RWPE2 (cell line): ENCODE results near the gene PAPPA.

Experiments
- ATAC-seq: fragments of 200-7000 bp; cut with Tn5 transposase; 3 replicates; pipeline ENCODE4 v1.9.1; 2021; ENCODE audit warnings: low read depth
- DNase-seq: peaks from one replicate; pipeline ENCODE4 v3.0.0-alpha.2; 2020; ENCODE audit warnings: low spot score
- H3K27ac ChIP-seq: fragments of 450-650 bp; 2 replicates; pipeline ENCODE4 v1.5.1; 2017; ENCODE audit warnings: mild to moderate bottlenecking; ENCODE audit not compliant: poor library complexity, severe bottlenecking
- H3K27me3 ChIP-seq: fragments of 250-450 bp; sonication (Bioruptor Pico); 2 replicates; pipeline ENCODE4 v1.5.1; 2021; ENCODE audit warnings: mild to moderate bottlenecking, moderate library complexity; ENCODE audit not compliant: insufficient read depth, poor library complexity, severe bottlenecking
- H3K36me3 ChIP-seq: fragments of 250-450 bp; sonication (Bioruptor Pico); 2 replicates; pipeline ENCODE4 v1.5.1; 2020; ENCODE audit warnings: low read depth, mild to moderate bottlenecking, moderate library complexity
- H3K4me1 ChIP-seq: fragments of 250-450 bp; sonication (Bioruptor Pico); 2 replicates; pipeline ENCODE4 v1.5.1; 2021; ENCODE audit warnings: mild to moderate bottlenecking, moderate library complexity; ENCODE audit not compliant: insufficient read depth, poor library complexity, severe bottlenecking
- H3K4me3 ChIP-seq: fragments of 250-450 bp; sonication (Bioruptor Pico); 2 replicates; pipeline ENCODE4 v1.5.1; 2021; ENCODE audit warnings: mild to moderate bottlenecking, moderate library complexity; ENCODE audit not compliant: severe bottlenecking
- H3K9me3 ChIP-seq: fragments of 250-450 bp; sonication (Bioruptor Pico); 2 replicates; pipeline ENCODE4 v1.5.1; 2021; ENCODE audit warnings: mild to moderate bottlenecking, moderate library complexity; ENCODE audit not compliant: severe bottlenecking
- CTCF ChIP-seq: fragments of 450-650 bp; IDR thresholded peaks from one replicate; pipeline ENCODE4 v1.5.1; 2017; ENCODE audit warnings: mild to moderate bottlenecking, moderate library complexity; ENCODE audit not compliant: poor library complexity, severe bottlenecking

The PAPPA gene

GRCh38 chr9:116447934-116448333 is 294.3 kb downstream of the PAPPA start:
- DNase-seq (no peak), ATAC-seq (no peak)
- H3K27me3 ChIP-seq, result no peaks in the 10 kb centered on the region
- H3K4me3 ChIP-seq, result no peak overlapping the region
- no peaks in the 10 kb centered on the region for H3K36me3 ChIP-seq
- no peak overlapping the region for H3K27ac ChIP-seq
- H3K4me1 ChIP-seq, result no peaks in the 10 kb centered on the region
- H3K9me3 ChIP-seq, result no peaks in the 10 kb centered on the region
- TF ChIP-seq CTCF, result no peak

GRCh38 chr9:116448431-116448830 is 294.8 kb downstream of the PAPPA start:
- Histone ChIP-seq H3K9me3 (no peaks in the 10 kb centered on the region), H3K27me3 (no peaks in the 10 kb centered on the region), H3K27ac (no peak overlapping the region), H3K4me3 (no peak overlapping the region), H3K4me1 (no peaks in the 10 kb centered on the region), H3K36me3 (no peaks in the 10 kb centered on the region)
- ATAC-seq, result no peak
- TF ChIP-seq CTCF, result no peak
- no peak for DNase-seq

GRCh38 chr9:116449949-116450348 is 296.4 kb downstream of the PAPPA start:
- no peaks in the 10 kb centered on the region for H3K27me3 ChIP-seq
- no peak overlapping the region for H3K27ac ChIP-seq
- H3K4me1 ChIP-seq, result no peaks in the 10 kb centered on the region
- no peak for ATAC-seq
- H3K36me3 ChIP-seq, result no peaks in the 10 kb centered on the region
- no peaks in the 10 kb centered on the region for H3K9me3 ChIP-seq
- no peak overlapping the region for H3K4me3 ChIP-seq
- no peak for DNase-seq
- no peak for TF ChIP-seq CTCF

GRCh38 chr9:116450378-116451139 is 297.0 kb downstream of the PAPPA start:
- no peak overlapping the region for H3K4me3 ChIP-seq
- no peaks in the 10 kb centered on the region for H3K36me3 ChIP-seq
- DNase-seq, result no peak
- no peak overlapping the region for H3K27ac ChIP-seq
- no peaks in the 10 kb centered on the region for H3K27me3 ChIP-seq
- H3K4me1 ChIP-seq, result no peaks in the 10 kb centered on the region
- no peaks in the 10 kb centered on the region for H3K9me3 ChIP-seq
- TF ChIP-seq CTCF, result no peak
- no peak for ATAC-seq

- TF ChIP-seq CTCF, result no peak
- Histone ChIP-seq H3K4me3 (no peak overlapping the region), H3K9me3 (no peaks in the 10 kb centered on the region), H3K27ac (no peak overlapping the region), H3K36me3 (no peaks in the 10 kb centered on the region), H3K27me3 (no peaks in the 10 kb centered on the region), H3K4me1 (no peaks in the 10 kb centered on the region)
- ATAC-seq (no peak), DNase-seq (no peak)
Observed at GRCh38 chr9:116451500-116452115, 298.0 kb downstream of the PAPPA start.
